Retinal pigment epithelial cell (primary cell): ENCODE measurements around the gene APOL1.
"Not testable (repeated sequence)": the region's sequence is repeated elsewhere in the genome, so short reads cannot be mapped to it uniquely, and the experiment has no call there.

Experiments used
- DNase-seq: peaks from one replicate; pipeline ENCODE4 v3.0.0-alpha.2; 2010; ENCODE audit warnings: low read depth
- H3K4me3 ChIP-seq: 2 replicates; pipeline ENCODE4 v1.5.1; 2011; ENCODE audit warnings: mild to moderate bottlenecking, low read length, control low read depth, moderate library complexity
- TF ChIP-seq, protein P1 (sequence below): conservative IDR thresholded peaks from 2 replicates; pipeline ENCODE4 v1.5.1; 2011; ENCODE audit warnings: low read depth, low read length, control low read depth, inconsistent platforms

APOL1 gene, protein sequence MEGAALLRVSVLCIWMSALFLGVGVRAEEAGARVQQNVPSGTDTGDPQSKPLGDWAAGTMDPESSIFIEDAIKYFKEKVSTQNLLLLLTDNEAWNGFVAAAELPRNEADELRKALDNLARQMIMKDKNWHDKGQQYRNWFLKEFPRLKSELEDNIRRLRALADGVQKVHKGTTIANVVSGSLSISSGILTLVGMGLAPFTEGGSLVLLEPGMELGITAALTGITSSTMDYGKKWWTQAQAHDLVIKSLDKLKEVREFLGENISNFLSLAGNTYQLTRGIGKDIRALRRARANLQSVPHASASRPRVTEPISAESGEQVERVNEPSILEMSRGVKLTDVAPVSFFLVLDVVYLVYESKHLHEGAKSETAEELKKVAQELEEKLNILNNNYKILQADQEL

DNA sequence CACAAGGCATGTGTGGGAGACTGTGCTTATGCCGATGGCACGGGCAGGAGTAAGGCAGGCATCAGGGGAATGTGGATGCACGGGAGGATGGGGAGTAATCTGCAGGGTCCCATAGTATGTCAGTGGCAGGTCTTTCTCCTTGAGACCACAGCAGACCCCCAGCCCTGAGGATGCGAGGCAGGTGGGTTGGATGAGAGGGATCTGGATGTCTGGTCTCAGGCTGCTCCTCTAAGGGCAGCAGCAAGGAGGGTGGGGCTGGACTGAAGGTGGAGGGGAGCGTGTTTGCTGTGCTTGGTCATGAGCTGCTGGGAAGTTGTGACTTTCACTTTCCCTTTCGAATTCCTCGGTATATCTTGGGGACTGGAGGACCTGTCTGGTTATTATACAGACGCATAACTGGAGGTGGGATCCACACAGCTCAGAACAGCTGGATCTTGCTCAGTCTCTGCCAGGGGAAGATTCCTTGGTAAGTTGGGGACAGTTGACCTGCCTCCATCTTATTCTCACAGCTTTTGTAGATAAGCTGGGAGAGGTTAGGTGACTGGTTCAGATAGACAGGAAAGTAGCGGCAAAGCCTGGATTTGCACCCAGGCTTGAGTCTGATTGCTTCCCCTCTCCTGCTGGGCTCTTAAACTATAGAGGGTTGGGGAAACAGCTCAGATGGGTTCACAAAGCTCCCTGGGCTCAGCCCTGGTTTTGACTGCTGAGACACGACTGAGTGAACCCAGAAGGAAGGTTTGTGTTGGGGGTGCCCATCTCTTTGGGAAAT lies at the start of gene APOL1:
TSS of gene APOL1 (plus strand) at position 380 of the 769 bp plus-strand sequence. CDS start 1,823 bp downstream, outside the sequence.
- DNase-seq, result no peak
- TF ChIP-seq, protein P1, sequence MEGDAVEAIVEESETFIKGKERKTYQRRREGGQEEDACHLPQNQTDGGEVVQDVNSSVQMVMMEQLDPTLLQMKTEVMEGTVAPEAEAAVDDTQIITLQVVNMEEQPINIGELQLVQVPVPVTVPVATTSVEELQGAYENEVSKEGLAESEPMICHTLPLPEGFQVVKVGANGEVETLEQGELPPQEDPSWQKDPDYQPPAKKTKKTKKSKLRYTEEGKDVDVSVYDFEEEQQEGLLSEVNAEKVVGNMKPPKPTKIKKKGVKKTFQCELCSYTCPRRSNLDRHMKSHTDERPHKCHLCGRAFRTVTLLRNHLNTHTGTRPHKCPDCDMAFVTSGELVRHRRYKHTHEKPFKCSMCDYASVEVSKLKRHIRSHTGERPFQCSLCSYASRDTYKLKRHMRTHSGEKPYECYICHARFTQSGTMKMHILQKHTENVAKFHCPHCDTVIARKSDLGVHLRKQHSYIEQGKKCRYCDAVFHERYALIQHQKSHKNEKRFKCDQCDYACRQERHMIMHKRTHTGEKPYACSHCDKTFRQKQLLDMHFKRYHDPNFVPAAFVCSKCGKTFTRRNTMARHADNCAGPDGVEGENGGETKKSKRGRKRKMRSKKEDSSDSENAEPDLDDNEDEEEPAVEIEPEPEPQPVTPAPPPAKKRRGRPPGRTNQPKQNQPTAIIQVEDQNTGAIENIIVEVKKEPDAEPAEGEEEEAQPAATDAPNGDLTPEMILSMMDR, result no peak
- H3K4me3 ChIP-seq, result no peak within 1 kb of the TSS

DNA sequence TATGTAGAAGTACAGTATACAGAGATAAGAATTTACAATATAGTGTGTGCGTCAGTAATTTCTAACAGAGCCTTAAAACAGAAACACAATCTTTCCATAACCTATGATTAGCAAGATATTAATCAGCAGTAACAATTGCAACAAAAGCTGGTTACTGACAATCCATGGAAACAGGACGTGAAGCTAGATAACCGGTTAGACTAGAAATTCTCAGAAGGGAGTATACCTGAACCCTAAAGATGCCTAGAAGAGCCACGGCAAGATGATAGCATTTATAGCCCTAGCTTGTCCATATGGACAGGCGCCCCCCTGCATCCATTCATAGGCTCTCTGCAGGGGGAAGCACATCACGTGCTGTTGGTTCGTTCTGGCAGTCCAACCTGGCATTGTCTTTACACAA lies 49.5 kb upstream of the APOL1 start:
- H3K4me3 ChIP-seq, DNase-seq: not testable (repeated sequence)

DNA sequence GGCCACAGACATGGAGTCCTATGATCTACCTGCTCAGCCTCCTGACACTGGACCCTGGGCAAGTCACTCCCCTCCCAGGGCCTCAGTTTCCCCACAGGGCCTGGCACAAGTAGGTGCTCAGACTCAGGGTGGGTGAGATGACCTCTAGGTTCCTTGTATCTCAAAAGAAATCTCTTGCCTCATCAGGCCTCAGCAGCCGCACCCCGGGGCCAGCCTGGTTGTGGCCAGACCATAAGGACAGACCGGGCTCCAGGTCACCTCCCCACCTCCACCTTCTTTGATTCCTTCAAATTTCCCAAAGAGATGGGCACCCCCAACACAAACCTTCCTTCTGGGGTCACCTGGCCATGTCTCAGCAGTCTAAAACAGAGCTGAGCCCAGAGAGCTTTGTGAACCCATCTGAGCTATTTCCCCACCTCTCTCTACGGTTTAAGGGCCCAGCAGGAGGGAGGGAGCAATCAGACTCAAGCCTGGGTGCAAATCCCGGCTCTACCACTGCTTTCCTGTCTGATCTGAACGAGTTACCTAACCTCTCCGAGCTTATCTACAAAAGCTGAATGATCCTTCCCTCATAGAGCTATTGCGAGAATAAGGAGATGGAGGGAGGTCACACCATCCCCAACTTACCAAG lies 48.8 kb upstream of the APOL1 start:
- no peak overlapping the region for H3K4me3 ChIP-seq
- no peak for DNase-seq
- TF ChIP-seq, protein P1, result no peak

DNA sequence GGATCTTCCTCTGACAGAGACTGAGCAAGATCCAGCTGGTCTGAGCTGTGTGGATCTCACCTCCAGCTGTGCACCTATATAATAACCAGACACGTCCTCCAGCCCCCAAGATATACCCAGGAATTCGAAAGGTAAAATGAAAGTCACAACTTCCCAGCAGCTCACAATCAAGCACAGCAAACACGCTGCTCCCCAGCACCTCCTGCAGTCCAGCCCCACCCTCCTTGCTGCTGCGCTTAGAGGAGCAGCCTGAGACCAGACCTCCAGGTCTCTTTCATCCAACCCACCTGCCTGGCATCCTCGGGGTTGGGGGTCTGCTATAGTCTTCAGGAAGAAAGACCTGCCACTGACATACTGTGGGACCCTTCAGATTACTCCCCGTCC lies 48.3 kb upstream of the APOL1 start:
- no peak overlapping the region for H3K4me3 ChIP-seq
- TF ChIP-seq, protein P1, result no peak

DNA sequence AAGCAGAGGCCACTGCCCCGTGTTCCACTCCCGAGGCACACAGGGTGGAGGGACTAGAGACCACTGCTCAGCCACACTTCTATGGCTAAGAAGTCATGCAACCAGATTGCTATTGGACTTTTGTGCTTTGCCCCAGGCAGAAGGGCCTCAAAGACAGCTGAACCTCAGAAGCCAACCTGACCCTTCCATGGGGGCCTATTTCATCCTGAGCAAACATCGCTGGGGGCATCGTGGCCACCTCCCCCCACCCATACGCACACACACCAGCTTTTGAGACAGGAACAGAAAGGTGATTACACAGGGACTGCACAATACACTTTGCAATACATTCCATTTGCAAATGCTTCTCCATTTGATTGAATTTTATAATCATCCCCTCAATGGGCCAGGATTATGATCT lies 47.4 kb upstream of the APOL1 start:
- H3K4me3 ChIP-seq, DNase-seq: not testable (repeated sequence)

More for the DNA sequence above, 48.3 kb upstream of the APOL1 start:
- DNase-seq, result no peak

DNA sequence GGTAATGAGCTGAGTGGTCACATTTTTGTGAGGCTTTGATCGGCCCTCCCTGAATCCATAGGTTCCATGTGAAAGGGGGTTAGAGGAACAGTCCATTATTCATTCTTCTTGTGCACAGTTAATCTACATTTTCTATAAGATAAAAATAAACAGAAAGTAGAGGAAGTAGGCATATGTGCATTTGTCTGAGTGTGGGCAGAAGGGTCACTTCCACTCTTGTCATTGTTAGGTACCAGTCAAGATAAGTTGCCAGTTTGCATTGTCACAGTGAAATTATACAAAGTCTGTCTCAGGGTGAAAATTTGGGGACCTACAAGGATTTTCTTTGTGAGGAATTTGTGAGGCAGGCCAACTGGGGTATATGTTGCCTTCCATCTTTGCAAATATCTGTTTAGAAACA lies 46.7 kb upstream of the APOL1 start:
- no peak for DNase-seq
- TF ChIP-seq, protein P1, result no peak
- no peak overlapping the region for H3K4me3 ChIP-seq

DNA sequence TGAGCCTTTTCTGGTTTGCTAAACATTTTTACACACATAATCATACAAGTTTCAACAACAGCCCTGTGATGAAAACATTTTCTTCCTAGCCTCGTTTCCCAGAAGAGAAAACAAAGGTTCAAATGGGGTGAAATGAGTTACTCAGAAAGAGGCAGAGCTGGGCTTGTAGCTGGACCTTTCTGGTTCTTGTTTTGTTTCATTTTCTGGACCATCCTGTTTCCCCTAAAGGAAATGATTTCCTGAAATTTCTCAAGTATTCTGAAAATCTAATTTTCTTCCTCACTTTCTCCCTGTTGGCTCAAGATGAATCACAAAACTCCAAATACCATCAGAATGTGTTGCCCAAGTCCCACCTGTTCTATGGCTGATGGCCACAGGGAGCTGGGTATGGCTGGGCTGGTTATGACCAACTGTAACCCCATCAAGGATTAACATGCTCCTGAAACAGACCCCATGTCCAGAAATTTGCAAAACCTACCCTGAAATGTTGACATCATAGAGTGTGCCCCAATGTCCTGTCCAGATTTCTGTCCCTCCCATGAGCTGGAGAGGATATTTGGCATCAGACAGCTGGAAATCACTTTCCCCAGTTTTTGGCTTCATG lies 44.7 kb upstream of the APOL1 start:
- TF ChIP-seq, protein P1, result no peak
- no peak overlapping the region for H3K4me3 ChIP-seq

More for the DNA sequence above, 44.7 kb upstream of the APOL1 start:
- DNase-seq, result no peak
